WI38 (cell line): ENCODE data around the gene AP5B1.

Experiments used
- H3K4me3 ChIP-seq: 2 replicates; pipeline ENCODE4 v1.5.1; 2011; ENCODE audit warnings: low read depth, mild to moderate bottlenecking, control low read depth, low read length
- CTCF ChIP-seq: IDR thresholded peaks from 2 replicates; pipeline ENCODE4 v1.5.1; 2012; ENCODE audit warnings: low read depth, mild to moderate bottlenecking, control low read depth, low read length

Gene AP5B1

GRCh38 chr11:65797711-65798110 is 16.9 kb upstream of the AP5B1 start:
- H3K4me3 ChIP-seq: no peak overlapping the region
- TF ChIP-seq CTCF: no peak

GRCh38 chr11:65796726-65797601 is 16.2 kb upstream of the AP5B1 start:
- no peak for TF ChIP-seq CTCF
- no peak overlapping the region for H3K4me3 ChIP-seq

GRCh38 chr11:65794570-65795510 is 14.1 kb upstream of the AP5B1 start:
- no peak overlapping the region for H3K4me3 ChIP-seq
- no peak for TF ChIP-seq CTCF

GRCh38 chr11:65793625-65794400 is 13.0 kb upstream of the AP5B1 start:
- H3K4me3 ChIP-seq: no peak overlapping the region

GRCh38 chr11:65793144-65793581 is 12.4 kb upstream of the AP5B1 start:
- H3K4me3 ChIP-seq: no peak overlapping the region

More at GRCh38 chr11:65793625-65794400, 13.0 kb upstream of the AP5B1 start:
- no peak for TF ChIP-seq CTCF

GRCh38 chr11:65792456-65792855 is 11.7 kb upstream of the AP5B1 start:
- no peak for TF ChIP-seq CTCF

More at GRCh38 chr11:65793144-65793581, 12.4 kb upstream of the AP5B1 start:
- TF ChIP-seq CTCF: no peak

More at GRCh38 chr11:65792456-65792855, 11.7 kb upstream of the AP5B1 start:
- H3K4me3 ChIP-seq: no peak overlapping the region
